HG03060 (cell line): ENCODE results near the gene GUCY1A1.

ENCODE experiments used
- ATAC-seq: cut with Tn5 transposase; IDR thresholded peaks from one replicate; pipeline ENCODE4 v1.9.1; 2021; ENCODE audit warnings: low read depth, moderate number of reproducible peaks; ENCODE audit not compliant: unreplicated experiment

The GUCY1A1 gene

GRCh38 chr4:155688860-155689259, 22.2 kb downstream of the GUCY1A1 start:
- no peak for ATAC-seq

DNA sequence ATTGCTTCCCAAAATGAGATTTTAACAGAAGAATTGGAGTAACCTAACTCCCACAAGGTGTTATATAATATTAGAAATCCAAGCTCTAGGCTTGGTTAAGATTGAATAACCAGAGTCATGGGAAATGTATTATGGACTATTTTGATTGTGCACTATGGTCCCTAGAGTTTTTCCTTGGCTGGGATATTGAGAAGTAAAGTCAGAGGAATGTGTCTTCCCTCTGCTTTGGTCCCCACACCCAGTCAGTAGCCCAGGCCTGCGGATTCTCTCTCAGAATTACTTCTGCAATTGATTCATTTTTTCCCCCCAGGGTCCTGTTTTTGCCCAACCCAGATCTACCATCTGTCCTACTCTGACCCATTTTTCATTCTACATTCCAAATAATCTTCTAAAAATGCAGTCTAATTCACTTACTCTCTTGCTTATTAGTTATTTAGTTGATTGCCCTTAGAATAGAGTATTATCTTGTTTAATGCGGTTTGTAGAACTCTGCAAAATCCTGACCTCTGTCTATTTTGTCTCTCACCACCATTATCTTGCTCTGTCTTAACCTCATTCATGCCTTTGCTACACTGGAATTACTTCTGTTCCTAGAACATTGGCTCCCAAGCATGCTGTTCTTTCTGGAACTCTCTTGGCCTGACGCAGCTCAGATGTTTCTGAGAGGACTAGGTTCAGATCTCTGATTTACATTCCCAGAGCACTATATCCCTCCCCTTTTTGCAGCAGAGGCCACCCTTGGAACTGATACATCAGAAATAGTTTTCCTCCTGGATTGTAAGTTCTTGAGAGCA, 23.6 kb downstream of the GUCY1A1 start:
- no peak for ATAC-seq

- no peak for ATAC-seq
Observed at GRCh38 chr4:155692361-155692760, 25.7 kb downstream of the GUCY1A1 start.

DNA sequence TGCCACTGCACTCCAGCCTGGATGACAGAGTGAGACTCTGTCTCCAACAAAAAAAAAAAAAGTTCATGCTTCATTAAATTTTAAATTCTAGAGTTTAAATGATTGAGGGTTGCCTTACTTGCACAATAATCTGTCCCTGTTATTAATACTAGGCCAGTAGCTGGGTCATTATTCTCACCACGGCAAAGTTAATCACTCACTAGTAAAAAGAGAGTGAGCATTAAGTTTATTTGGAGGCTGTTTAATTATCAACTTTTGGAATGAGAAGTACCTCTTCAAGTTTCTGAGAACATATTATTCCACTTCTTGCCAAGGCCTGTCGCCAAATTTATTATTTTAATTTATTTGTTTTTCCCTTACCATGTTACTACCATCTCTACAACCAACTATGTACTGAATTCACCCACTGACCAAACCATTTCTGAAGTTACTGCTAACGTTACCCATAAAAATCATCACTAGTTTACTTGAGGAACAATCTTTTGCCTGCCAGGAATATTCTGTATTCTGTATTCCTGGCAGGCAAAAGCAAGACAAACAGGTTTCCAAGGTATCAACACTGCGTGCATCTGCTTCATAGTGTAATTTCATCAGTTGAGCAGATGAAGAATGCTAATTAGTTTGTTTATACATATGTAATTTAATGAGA, 26.5 kb downstream of the GUCY1A1 start:
- ATAC-seq = no peak

DNA sequence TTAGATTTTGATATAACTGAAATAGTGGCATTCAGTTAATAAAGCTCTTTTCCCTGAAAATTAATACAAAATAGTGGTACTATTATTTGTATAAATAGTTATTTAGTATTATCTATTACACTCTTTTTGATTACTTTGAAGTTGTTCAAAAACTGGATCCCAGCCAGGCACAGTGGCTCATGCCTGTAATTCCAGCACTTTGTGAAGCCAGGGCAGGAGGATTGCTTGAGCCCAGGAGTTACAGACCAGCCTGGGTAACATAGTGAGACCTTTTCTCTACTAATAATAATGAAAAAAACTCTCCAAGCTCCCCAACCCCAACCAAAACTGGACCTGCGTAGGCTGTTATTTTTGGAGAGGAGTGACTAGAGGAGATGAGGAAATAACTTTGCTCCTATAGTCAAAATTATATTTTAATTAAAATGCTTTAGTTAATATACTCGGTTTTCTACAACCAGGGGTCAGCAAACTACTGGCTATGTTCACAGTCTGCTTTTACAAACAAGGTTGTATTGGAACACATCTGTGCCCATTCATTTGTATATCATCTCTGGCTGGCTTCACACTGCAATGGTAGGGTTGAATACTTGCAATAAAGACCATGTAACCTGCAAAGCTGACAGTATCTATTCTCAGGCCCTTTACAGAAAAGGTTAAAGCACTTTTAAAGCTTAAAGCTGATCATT, 27.6 kb downstream of the GUCY1A1 start:
- no peak for ATAC-seq

- ATAC-seq = no peak
Observed at GRCh38 chr4:155696226-155696625, 29.6 kb downstream of the GUCY1A1 start.

DNA sequence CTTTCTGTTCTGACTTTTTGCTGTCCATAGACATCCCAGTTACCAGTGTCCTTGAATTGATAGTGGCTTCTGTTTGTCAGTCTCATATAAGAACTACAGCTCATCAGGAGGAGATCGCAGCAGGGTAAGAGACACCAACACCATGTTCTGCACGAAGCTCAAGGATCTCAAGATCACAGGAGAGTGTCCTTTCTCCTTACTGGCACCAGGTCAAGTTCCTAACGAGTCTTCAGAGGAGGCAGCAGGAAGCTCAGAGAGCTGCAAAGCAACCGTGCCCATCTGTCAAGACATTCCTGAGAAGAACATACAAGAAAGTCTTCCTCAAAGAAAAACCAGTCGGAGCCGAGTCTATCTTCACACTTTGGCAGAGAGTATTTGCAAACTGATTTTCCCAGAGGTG, 30.1 kb downstream of the GUCY1A1 start:
- no peak for ATAC-seq

GRCh38 chr4:155701827-155702226, 35.2 kb downstream of the GUCY1A1 start:
- ATAC-seq = no peak

DNA sequence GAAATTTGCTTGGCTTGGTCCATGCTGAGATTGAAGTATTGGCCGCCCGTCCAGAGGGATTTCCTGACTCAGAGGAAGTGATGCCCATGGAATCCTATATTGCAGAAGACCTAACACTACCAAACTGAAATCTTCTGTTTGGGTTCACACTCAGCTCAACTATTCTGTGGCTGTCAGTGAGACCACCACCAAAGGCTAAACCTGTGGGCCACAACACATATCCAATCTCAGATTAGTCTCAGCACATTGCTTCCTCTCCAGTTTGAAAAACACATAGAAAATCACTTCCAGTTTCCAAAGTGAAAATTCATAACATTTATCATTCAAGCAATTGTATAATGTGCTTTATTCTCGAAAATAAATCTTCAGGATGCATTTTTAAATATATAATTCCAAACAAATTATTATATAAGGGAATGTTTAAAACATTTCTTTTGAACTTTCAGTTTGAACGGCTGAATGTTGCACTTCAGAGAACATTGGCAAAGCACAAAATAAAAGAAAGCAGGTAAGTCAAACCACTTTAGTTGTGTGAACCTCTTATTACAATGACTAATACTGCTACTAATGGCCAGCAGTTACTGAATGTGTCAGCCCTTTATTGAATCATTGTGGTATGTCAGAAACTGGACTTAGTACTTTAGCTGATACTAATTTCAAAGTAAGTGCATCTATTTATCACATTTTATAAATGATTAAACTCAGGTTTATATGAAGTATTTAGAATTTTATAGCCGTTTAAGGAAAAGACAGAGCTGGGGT, 37.0 kb downstream of the GUCY1A1 start:
- peak; percentile 90 for ATAC-seq

GRCh38 chr4:155704841-155705404, 38.3 kb downstream of the GUCY1A1 start:
- ATAC-seq = no peak

- ATAC-seq = no peak
Observed at GRCh38 chr4:155705664-155706063, 39.0 kb downstream of the GUCY1A1 start.

- no peak for ATAC-seq
Observed at GRCh38 chr4:155706147-155706546, 39.5 kb downstream of the GUCY1A1 start.

GRCh38 chr4:155707251-155707650, 40.6 kb downstream of the GUCY1A1 start:
- ATAC-seq = no peak

DNA sequence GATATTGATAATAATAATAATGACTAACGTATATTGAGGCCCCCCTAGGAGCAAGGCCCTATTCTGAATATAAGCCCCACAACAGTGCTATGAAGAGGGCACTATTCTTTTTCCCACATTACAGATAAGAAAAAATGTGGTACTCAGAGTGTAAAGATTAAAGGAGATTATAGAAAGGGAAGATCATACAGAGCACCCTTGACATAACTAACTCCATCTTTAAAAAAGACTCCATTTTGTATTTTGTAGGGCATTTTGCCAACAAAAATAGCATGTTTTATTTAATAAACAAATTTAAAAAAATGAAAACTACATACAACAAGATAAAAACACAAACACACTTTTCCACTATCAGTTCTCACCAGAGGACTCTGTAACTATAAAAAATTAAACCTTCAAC, 42.1 kb downstream of the GUCY1A1 start:
- no peak for ATAC-seq

- ATAC-seq = no peak
Observed at GRCh38 chr4:155709918-155710317, 43.3 kb downstream of the GUCY1A1 start.

- no peak for ATAC-seq
Observed at GRCh38 chr4:155711556-155711955, 44.9 kb downstream of the GUCY1A1 start.

DNA sequence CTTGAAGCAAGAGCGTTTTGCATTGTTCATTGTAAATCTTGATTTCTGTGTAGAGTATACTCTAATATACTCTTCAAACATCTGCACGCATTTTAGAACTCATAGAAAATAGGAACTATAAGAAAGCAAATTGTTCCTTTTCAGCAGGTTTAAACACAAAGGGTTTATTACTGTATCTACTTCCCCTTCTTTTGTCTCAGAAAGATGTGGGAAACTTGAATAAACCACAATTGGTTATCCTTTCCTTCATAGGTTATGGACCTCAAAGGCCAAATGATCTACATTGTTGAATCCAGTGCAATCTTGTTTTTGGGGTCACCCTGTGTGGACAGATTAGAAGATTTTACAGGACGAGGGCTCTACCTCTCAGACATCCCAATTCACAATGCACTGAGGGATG, 46.2 kb downstream of the GUCY1A1 start:
- no peak for ATAC-seq

DNA sequence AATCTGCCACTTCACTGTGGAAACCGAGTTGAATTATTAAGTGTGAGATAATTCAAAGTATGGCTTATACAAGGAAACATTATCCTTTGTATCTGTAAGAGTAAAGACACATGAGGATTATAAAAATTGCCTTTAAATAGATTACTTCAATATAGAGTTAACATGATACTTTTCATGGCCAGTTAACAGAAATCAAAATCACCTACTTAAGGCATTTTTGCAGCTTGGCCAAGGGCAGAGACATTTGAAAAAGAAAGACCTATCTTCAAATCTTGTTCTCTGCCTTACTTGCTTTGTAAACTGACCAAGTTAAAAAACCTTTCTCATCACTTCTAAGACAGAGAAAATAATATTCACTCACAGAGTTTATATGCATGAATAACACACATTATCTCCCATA, 47.3 kb downstream of the GUCY1A1 start:
- no peak for ATAC-seq

GRCh38 chr4:155722336-155722735, 55.7 kb downstream of the GUCY1A1 start:
- ATAC-seq = no peak

- ATAC-seq = no peak
Observed at GRCh38 chr4:155722816-155723499, 56.3 kb downstream of the GUCY1A1 start.
